ENCODE results near the gene NCF2. TPM values are rescaled to one million over a fixed set of nuclear protein-coding genes. Genes with fewer than 3 reads are reported as not detected.
"Not testable (repeated sequence)": the region's sequence is repeated elsewhere in the genome, so short reads cannot be mapped to it uniquely, and the experiment has no call there.

The NCF2 gene
- total and polyA plus RNA-seq, 7 donors, result 0.51 to 4.3 (median 2.3) TPM

GRCh38 chr1:183632964-183633363 is 42.7 kb upstream of the NCF2 start:
- H3K27me3 ChIP-seq (ENCODE audit: insufficient read depth in 3 of 3, low read length in 2 of 3), result no peaks in the 10 kb centered on the region
- no peaks in the 10 kb centered on the region for H3K9me3 ChIP-seq
- 56 to 82% (median 67%) methylated on average over 1 of the region's 1 CpG for WGBS, 3 donors
- peaks cover 35% of the 10 kb centered on the region for H3K4me1 ChIP-seq
- peaks cover 6 to 45% of the 10 kb centered on the region in 2 donors for H3K36me3 ChIP-seq (ENCODE audit: insufficient read depth in 1 of 2, low read depth in 1 of 2)
- peak overlapping the region; percentile 90 for H3K4me3 ChIP-seq
- H3K27ac ChIP-seq, result peak overlapping the region; percentile 87
- DNase-seq, result no peak
- ATAC-seq, result no peak
- intact Hi-C loops (cut with DNase I), result loop anchor here in 1 of 2 donors (10.0 kb wide), 1 partner anchor 1038 kb away; no protein-coding TSS in a partner anchor
- TF ChIP-seq CTCF (IDR thresholded peaks at IDR 0.05), result no peak

GRCh38 chr1:183632114-183632513 is 41.9 kb upstream of the NCF2 start:
- Histone ChIP-seq H3K27me3 (ENCODE audit: insufficient read depth in 3 of 3, low read length in 2 of 3) (no peaks in the 10 kb centered on the region), H3K9me3 (no peaks in the 10 kb centered on the region), H3K36me3 (ENCODE audit: insufficient read depth in 1 of 2, low read depth in 1 of 2) (peaks cover 6 to 52% of the 10 kb centered on the region in 2 donors), H3K4me3 (peak overlapping the region; percentile 90), H3K4me1 (peaks cover 35% of the 10 kb centered on the region), H3K27ac (no peak overlapping the region)
- intact Hi-C loops (cut with DNase I), result loop anchor here in 1 of 2 donors (10.0 kb wide), 1 partner anchor 1037 kb away; no protein-coding TSS in a partner anchor
- WGBS, 3 donors, result 53 to 59% (median 55%) methylated on average over 2 of the region's 2 CpGs
- TF ChIP-seq CTCF (IDR thresholded peaks at IDR 0.05), result no peak
- no peak for ATAC-seq
- DNase-seq, result no peak

GRCh38 chr1:183630748-183631147 is 40.5 kb upstream of the NCF2 start:
- Histone ChIP-seq H3K36me3 (ENCODE audit: insufficient read depth in 1 of 2, low read depth in 1 of 2) (peaks cover 6 to 59% of the 10 kb centered on the region in 2 donors), H3K9me3 (no peaks in the 10 kb centered on the region), H3K27ac (no peak overlapping the region), H3K4me1 (peaks cover 40% of the 10 kb centered on the region), H3K4me3 (peak overlapping the region; percentile 15), H3K27me3 (ENCODE audit: insufficient read depth in 3 of 3, low read length in 2 of 3) (no peaks in the 10 kb centered on the region)
- WGBS, 3 donors, result 35 to 65% (median 56%) methylated on average over 2 of the region's 2 CpGs
- no peak for TF ChIP-seq CTCF (IDR thresholded peaks at IDR 0.05)
- DNase-seq (no peak), ATAC-seq (no peak)
- intact Hi-C loops (cut with DNase I), result loop anchor here in 1 of 2 donors (10.0 kb wide), 1 partner anchor 1036 kb away; no protein-coding TSS in a partner anchor

GRCh38 chr1:183628537-183628936 is 38.3 kb upstream of the NCF2 start:
- H3K4me1 ChIP-seq, result peaks cover 34% of the 10 kb centered on the region
- no peaks in the 10 kb centered on the region for H3K9me3 ChIP-seq
- H3K36me3 ChIP-seq (ENCODE audit: insufficient read depth in 1 of 2, low read depth in 1 of 2), result peaks cover 6 to 74% of the 10 kb centered on the region in 2 donors
- H3K4me3 ChIP-seq, result no peak overlapping the region
- no peak overlapping the region for H3K27ac ChIP-seq
- intact Hi-C loops (cut with DNase I), result no loop called here
- no peak for TF ChIP-seq CTCF (IDR thresholded peaks at IDR 0.05)
- ATAC-seq (no peak), DNase-seq (no peak)
- no peaks in the 10 kb centered on the region for H3K27me3 ChIP-seq (ENCODE audit: insufficient read depth in 3 of 3, low read length in 2 of 3)

GRCh38 chr1:183626236-183626635 is 36.0 kb upstream of the NCF2 start:
- intact Hi-C loops (cut with DNase I); DNase-seq; H3K27me3 ChIP-seq (ENCODE audit: insufficient read depth in 3 of 3, low read length in 2 of 3); H3K9me3 ChIP-seq; ATAC-seq; H3K27ac ChIP-seq; H3K4me3 ChIP-seq: not testable (repeated sequence)
- Histone ChIP-seq H3K4me1 (peaks cover 19% of the 10 kb centered on the region), H3K36me3 (ENCODE audit: insufficient read depth in 1 of 2, low read depth in 1 of 2) (peaks cover 6 to 59% of the 10 kb centered on the region in 2 donors)
- WGBS, 3 donors, result 40 to 56% (median 53%) methylated on average over 3 of the region's 3 CpGs

Data from psoas muscle (tissue), 8 donors.